ENCODE measurements around the gene CPNE8.
A peak's percentile ranks its signal among the peaks of the same experiment; 100 is the strongest.

Gene CPNE8

DNA sequence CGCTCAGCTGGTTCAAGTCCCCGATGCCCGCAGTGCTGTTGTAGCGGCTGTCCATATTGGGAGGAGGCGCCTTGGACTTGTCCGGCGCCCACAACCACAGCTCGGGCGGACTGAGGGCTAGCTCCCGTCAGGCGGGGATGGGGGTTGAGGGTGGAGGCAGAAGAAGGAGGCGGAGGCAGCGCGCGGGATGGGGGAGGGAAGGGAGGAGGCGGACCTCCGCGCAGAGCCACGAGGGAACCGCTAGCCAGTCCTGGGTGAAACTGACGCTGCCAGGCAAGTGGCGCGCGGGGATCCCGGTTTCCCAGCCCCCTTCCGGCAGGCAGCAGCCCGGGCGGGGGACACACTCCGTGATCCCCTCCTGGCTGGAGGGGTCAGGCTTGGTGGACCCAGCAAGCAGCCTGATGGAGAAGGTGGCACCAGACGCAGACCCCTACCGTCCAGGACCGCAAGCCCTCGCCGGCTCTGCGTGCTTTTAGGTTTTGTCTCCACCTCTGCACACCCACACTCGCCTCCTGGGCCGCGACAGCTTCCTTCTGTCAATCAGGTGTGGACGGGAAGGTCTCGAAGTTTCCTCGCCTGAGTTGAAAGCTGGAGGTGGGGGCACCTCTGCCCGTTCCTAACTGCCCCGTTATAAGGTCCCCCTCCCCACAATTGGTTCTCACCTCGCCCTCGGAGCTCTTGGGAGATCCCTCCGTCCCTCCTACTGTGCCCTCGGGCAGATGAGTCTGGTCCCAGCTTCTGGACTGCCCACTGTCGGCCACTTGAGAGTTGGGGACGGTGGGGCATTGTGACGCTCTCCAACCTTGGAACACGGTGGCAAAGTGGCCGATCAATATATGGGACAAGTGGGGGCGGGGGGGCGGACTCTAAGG, at the start of gene CPNE8:
CPNE8 (minus strand) TSS at position 112 of the 872 bp plus-strand sequence; CDS start at position 55, 57 bp downstream.
- peak in 1 of 2 donors; percentile 13 for DNase-seq (ENCODE audit: extremely low read depth in 1 of 2, low read depth in 1 of 2)

DNA sequence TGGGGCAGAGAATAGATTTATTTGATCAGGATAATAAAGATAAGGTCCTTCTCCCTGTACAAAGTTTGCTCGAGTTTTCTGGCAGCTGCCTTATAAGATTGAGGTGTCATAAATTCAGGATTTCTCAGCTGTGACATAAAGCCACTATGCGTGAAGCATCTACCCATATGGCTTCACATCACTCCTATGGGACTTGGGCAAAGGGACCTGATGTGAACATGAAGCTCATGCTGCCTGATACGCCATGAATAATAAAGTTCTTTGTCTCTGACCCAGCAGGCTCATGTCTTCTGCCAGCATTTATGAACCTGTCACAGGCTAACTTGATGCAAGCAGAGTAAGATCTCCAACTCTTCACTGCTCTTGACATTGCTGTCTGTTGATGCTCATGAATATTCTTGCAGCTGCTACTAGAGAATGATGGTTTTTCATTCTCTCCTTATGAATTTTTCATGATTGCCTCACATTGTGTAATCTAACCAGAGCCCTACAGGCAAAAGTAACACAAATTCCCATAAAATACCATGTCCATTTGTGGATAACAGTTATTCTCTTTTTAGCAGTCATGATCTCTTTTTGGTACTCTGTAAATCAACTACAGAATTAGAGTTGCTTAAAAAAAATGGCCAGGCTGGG, 49.0 kb upstream of the CPNE8 start:
- no peak for DNase-seq (ENCODE audit: extremely low read depth in 1 of 2, low read depth in 1 of 2)

DNA sequence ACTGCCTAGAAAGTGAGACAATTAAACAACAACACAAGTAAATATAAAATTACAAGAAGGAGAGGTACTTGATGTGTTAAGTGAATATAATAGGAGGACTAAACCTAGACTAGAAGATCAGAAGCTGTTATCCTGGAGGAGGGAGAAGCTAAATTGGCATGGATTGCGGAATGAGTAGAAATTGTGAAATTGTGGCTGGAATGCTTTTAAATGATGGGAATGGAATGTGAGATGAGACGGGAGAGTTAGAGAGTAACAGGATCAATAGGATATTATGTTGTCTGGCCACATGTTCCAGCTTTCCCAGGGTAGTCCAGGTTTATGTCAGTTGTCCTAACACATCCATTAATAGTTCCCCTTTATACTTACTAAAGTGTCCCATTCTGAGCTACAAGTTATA, 44.0 kb upstream of the CPNE8 start:
- DNase-seq (ENCODE audit: extremely low read depth in 1 of 2, low read depth in 1 of 2): no peak

DNA sequence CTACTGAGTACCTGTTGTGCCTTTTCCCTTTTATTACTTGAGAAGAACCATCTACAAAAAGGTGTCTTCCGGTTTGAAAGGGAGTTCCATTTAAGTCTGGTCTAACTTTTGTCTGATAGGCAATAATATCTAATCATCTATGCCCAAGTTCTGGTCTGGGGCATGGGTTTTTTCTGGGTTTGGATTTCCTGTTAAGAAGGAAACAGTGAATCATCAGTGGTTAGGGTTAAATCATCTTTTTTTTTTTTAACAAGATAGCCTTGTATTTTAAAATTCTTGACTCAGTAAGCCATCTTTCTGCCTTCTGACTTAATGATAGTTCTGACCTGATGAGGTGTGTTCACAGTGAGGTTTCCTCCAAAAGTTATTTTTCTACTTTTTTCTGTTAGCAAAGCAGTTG, 29.3 kb upstream of the CPNE8 start:
- no peak for DNase-seq (ENCODE audit: extremely low read depth in 1 of 2, low read depth in 1 of 2)

DNA sequence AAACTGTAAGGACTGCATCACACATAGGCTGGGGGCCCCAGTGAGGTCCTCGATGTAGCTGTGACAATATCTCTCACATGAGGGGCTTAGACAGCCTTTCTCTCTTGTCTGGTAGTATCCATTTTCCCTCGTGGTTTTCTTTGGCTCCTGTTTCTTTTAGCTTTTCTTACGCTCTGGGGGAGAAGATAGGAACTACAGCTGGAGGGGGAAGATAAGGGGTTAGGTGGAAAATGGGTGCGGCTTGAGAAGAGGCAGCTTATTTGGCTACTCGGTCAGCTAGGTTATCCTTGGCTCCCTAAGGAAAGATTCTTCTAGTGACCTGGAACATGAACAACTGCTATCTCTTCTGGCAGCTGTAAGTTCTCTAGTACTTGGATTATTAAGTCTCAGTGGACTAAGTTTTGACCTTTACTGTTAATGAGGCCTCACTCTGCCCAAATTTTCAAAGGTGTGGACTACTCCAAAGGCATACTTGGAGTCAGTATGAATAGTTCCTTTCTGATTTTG, 28.7 kb upstream of the CPNE8 start:
- DNase-seq (ENCODE audit: extremely low read depth in 1 of 2, low read depth in 1 of 2): no peak

DNA sequence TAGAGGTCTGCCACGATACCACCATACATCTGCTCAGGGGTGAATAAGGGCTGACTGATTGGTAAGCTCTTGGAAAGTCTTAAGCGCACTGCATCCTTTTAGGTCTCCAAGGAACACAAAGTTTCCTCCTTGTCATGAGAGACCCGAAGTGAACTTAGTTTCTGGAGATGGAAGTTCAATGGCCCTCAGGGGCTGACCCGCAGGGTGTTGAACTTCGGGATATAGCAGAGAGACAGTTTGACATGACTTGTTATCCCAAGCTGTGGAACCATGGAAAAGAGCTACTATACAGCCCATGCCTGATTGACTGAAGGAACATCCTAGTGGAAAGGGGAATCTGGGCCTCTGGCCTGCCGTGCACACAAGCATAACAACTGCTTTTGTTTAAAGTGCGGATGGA, 26.9 kb upstream of the CPNE8 start:
- DNase-seq (ENCODE audit: extremely low read depth in 1 of 2, low read depth in 1 of 2): no peak

DNA sequence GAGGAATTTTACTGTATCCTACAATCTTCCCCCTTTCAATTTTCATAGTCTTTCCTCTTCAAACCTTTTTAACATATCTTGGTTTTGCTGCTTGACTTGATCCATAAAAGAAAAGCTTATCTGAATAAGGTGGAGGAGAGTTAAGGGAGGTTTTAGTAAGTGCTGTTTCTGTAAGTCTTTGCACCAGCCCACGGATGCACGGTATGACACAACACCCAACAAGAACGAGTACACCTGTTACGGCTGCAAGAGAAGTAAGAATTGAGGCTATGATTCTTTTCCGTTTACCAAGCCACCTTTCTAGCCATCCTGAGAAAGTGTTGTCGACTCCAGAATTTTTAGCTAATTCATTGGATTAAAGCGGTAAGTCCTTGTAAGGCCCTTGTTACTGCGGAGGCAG, 26.1 kb upstream of the CPNE8 start:
- no peak for DNase-seq (ENCODE audit: extremely low read depth in 1 of 2, low read depth in 1 of 2)

DNA sequence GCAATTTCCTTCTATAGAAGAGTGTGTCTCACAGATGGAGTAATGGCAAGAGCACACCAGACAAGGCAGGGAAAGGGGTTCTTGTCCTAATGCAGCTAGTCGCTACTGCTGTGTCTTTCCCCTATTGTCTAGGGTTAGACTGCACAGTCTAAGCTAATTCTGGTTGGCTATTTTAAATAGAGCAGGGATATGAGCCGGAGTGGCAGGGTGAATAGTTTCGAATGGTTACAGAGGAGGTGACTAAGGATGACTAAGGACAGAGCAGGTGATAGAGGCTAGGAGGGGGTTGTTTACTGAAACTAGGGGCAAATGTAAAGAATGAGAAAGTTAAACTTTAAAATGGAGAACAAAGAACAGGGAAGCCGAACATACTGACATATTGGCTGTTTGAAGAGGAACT, 25.6 kb upstream of the CPNE8 start:
- DNase-seq (ENCODE audit: extremely low read depth in 1 of 2, low read depth in 1 of 2): no peak

DNA sequence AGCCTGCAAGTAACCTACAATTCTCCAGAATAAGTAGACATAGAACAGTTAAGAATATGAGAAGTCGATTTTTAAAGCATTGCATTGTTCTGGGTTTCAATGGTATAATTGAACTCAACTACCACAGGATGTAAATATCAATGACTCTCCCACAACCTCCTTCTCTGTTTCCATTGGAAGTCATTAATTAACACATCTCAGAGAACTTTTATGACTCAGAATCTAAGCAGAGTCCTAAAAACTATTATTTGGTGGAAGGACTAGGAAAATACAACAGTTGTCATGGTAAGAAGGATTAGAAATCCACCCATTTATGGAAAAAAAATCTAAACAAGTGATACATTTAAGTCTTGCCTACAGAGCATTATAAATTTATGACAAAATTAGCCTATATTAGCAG, 21.1 kb upstream of the CPNE8 start:
- DNase-seq (ENCODE audit: extremely low read depth in 1 of 2, low read depth in 1 of 2): no peak

DNA sequence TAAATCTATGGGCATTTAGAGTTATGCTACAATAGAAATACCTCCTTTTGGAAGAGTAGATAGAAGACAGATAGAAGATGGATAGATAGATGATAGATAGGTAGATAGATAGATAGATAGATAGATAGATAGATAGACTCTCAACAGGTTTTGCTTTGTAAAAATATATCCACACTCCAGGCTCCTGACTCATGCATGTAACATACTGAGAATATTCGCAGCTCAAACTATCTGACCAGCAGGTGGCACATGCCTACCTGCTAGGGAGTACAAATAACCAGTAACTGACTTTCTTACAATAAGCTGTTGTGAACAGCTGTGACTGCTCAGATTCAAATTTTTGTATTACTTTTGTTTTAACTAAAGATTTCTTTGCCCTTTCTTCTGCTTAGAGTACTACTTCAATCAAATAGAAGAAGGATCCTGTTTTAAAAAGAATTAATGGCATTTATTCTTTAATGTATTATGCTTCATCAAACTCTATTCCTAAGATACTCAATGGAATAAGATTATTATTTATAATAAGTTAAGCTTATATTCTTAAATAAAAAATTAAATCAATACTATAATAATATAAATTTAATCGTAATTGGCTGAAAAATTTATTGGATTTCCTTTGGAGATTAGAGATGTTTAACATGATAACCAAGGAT, 15.8 kb upstream of the CPNE8 start:
- no peak for DNase-seq (ENCODE audit: extremely low read depth in 1 of 2, low read depth in 1 of 2)

DNA sequence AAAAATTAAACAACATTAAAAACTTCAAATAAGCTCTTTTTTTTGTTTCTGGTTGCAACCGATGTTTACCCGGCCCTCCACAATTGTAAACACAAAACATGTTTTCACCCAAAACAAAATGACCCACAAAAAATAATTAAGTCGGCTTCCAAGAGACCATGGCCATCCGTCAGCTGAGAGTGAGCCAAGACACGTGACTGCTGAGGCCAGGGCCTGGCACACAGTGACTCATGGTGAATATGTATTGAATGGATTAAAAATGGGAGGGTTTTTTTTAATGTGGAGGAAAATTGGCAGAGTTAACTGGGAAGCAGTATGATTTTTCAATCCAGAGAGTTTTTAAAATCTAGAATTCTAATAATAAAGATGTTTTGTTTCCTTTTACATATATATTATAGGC, 13.8 kb upstream of the CPNE8 start:
- no peak for DNase-seq (ENCODE audit: extremely low read depth in 1 of 2, low read depth in 1 of 2)

DNA sequence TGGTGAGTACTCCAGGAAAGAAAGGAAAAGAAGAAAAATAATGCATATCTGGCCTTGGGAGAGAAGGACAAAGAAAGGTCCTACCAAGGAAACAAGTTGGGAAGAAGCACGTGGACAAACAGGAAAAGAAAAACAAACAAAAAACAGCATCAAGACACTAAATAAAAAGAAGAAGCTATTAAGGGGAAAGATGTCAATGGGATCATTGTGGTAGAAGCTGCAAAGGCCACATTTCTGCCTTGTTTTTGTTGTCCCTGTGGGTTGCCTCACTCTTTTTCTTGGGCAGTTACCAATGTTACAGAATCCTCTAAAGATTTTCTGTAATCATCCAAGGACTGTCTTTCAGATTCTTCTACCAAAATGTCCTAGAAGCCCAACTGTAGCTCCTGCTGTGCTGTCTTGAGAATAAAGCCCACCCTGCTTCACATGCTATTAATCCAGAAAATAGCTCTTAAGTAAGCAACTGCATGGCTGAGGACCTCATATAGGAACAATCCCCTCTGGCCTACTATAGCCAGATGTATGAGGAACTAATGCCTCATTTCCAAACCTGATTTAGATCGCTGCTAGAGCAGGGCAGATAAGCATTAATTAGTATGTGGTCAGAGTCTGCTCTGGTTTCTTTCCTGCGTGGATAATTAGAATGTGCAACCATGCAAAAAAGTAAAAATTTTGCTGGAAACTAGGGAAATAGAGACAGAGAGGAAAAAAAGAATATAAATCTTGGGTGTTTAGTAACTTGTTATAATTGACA, 10.2 kb upstream of the CPNE8 start:
- no peak for DNase-seq (ENCODE audit: extremely low read depth in 1 of 2, low read depth in 1 of 2)

DNA sequence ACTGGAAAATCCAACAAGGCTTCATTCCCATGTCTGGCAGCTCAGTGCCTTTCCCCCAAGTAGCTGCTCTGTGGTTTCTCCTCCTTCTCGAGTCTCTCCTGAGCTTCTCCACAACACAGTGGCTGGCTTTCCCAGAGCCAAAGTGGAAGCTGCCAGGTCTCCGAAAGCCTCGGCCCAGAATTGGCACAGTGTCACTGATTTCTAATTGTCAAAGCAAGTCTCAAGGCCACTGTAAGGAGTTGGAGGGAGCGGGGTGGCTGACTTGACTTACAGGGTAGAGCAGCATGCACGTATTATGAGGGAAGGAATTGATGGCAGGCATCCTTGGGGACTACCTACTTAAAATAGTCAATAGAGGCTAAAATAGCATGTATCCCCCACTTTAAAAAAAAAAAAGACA, 6.7 kb upstream of the CPNE8 start:
- DNase-seq (ENCODE audit: extremely low read depth in 1 of 2, low read depth in 1 of 2): no peak

DNA sequence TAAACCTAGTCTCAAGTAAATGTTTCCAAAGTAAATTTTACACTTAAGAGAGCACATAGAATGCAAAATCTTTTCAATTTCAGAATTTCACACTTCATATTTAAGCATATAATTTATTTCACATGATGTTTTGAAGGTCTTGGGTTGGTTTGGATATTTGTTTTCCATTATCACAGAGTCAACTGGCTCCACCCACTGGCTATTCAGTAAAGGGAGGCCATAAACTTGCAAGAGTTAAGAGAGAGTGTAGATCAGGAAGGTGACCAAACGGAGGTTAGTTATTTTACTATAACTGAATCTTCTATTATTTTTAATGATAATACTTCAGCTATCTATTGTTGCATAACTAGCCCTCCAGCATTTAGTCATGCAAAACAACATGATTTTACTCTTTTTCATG, 6.2 kb upstream of the CPNE8 start:
- no peak for DNase-seq (ENCODE audit: extremely low read depth in 1 of 2, low read depth in 1 of 2)

DNA sequence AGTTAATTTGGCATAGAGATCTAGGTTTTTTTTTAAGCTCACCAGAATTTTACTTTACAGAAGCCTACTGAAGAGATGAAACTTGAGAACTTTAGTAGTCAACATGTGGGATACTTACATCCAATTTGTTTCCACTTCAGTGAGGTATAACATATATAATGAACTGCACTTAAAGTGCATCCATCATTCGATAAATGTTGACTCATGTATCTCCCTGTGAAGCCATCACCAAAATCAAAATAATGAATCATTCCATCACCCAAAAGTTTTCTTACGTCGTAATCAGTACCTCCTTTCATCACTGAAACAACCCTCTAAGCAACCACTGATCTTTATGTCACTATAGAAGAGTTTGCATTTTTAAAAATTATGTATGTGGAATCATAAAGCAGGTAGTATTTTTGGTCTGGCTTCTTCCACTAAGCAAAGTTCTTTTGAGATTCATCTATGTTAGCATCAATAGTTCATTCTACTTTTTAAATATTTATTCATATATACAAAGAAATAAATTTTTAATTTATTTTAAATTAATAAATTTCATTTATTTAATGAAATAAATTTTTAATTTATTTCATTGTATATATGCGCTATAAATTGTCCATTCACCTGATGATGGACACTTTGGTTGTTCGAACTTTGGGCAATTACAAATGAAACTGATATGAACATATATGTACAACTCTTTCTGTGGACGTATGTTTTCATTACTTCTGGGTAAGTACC, 2.0 kb upstream of the CPNE8 start:
- no peak for DNase-seq (ENCODE audit: extremely low read depth in 1 of 2, low read depth in 1 of 2)

DNA sequence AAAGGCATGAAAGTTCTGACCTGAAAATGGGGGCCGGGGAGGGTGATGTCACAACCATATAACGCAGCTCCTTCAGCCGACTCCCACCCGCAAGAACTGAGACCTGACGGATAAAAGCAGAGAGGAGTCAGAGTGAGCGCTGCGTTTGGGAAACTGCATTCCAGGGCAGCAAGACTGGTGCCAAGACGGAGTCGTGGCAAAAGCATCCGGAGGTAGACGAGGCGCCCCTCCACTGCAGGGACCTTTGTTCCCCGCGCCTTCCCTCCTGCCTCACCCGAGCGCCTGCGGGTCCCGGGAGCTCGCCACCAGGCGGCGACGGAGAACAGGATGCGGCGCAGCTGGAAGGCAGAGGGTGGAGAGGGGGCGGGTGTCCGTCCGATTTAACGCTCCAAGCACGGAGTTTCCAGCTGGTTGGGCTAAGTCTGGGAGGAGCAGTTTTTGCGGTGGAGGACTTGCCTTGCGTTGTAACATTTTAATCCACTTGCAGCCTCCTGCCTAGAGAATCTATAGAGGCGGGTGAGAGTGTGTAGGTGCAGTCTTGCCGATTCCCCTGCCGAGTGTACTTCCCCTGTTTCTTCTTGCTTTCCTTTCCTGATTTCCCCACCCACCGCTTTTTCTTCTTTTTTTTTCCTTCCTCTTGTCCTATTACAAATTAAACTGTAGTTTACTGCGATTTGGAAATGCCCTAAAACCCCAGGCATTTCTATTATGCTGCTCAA, 1.2 kb upstream of the CPNE8 start:
- DNase-seq (ENCODE audit: extremely low read depth in 1 of 2, low read depth in 1 of 2): peak; percentile 37 to 41

DNA sequence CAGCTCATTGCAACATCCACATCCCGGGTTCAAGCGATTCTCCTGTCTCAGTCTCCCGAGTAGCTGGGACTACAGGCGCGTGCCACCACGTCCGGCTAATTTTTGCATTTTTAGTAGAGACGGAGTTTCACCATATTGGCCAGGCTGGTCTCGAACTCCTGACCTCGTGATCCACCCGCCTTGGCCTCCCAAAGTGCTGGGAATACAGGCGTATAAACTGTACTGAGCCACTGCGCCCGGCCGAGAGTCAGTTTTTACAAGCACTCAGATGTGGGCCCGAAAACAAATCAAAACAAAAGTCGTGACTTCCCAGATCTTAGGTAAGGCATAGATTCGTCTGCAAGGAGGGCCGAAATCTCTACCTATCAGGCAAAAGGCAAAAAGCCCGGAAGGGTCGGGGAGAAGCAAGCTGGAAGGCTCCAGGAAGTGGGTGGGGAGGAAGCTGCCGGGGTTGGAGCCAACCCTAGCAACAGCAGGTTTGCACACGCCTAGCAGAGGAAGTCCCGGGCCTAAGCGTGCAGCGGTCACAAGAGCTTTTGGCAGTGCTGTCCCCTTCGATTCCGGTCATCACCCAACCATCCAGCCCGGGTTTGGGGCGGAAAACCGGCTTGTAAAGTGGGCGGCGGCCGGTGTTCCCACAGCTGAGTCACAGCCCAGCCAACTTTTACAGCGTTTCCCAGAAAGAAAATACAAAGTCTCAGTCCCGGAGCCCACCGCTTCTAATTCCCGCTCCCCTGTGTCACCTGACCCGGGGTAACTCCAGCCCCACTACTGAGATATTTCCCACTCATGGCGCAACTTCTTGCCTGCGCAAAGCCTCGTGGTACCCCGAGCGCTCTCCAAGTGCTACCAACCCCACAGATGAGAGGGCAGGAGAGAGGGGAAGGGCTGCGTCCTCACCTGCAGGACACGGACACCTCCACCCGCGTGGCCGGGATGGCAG, 583 bp downstream of the CPNE8 start:
- peak in 1 of 2 donors; percentile 11 for DNase-seq (ENCODE audit: extremely low read depth in 1 of 2, low read depth in 1 of 2)

DNA sequence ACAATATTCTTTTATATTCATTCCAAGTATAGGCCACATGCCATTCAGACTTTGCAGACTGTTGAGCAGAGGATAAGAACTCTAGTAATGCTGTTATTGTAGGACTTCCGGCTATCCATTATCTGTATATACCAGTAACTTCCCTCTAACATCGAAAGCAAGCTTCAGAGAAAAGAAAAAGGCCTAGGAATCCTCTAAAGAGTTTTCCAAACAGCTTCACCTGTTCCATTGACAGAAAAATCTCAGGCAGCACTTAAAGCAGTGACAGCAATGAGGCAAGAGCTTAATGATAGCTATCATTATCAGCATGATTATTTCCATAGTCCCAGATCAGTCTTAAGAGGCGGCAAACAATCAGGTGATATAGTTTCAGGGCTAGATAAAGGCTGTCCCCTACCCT, 1.8 kb downstream of the CPNE8 start:
- DNase-seq (ENCODE audit: extremely low read depth in 1 of 2, low read depth in 1 of 2): no peak

All from stimulated activated CD8-positive, alpha-beta memory T cell treated with anti-CD3 and anti-CD28 coated beads, Interleukin-7, amount 100 ng/mL, for 48 hours (primary cell).